A673 (cell line): ENCODE results near the gene CDH15. TPM values are rescaled to one million over a fixed set of nuclear protein-coding genes. Genes with fewer than 3 reads are reported as not detected.

Source experiments
- BruUV-seq: library from RNA; stranded (reverse); fragments of 400-500 nt; replicated peaks from 2 replicates; lab custom pipeline; 2021; lab: Mats Ljungman, UMichigan
- CTCF ChIA-PET: fragments of 300-600 bp; sonication (Branson Sonifier 250); formaldehyde crosslinking; loops from one replicate; lab custom pipeline; 2022; ENCODE audit warnings: antibody characterized with exemption; lab: Charles Lee
- POLR2A ChIA-PET: fragments of 300-600 bp; sonication (Branson Sonifier 250); formaldehyde crosslinking; loops from one replicate; lab custom pipeline; 2022; ENCODE audit warnings: antibody characterized with exemption; ENCODE audit not compliant: low non-redundant PET; lab: Charles Lee
- DNase-seq: peaks from one replicate; pipeline ENCODE4 v3.0.0-alpha.2; 2015; ENCODE audit warnings: low spot score
- H3K27ac ChIP-seq: fragments of 200-600 bp; sonication (generic); 2 replicates; pipeline ENCODE4 v1.5.1; 2016; ENCODE audit warnings: mixed run types, low read depth, mild to moderate bottlenecking, mixed read lengths, antibody characterized with exemption, low read length; ENCODE audit not compliant: poor library complexity, severe bottlenecking
- H3K27me3 ChIP-seq: fragments of 200-600 bp; sonication (generic); replicated peaks from 2 replicates; pipeline ENCODE4 v1.6.1; 2017; ENCODE audit warnings: mixed run types, low read depth, mild to moderate bottlenecking, mixed read lengths, antibody characterized with exemption, low read length; ENCODE audit not compliant: insufficient read depth, poor library complexity
- H3K36me3 ChIP-seq: fragments of 200-600 bp; sonication (generic); 2 replicates; pipeline ENCODE4 v1.6.1; 2016; ENCODE audit warnings: mixed run types, mild to moderate bottlenecking, mixed read lengths, antibody characterized with exemption, low read length; ENCODE audit not compliant: insufficient read depth, poor library complexity, severe bottlenecking
- H3K4me1 ChIP-seq: fragments of 200-600 bp; sonication (generic); 2 replicates; pipeline ENCODE4 v1.6.1; 2017; ENCODE audit warnings: mixed run types, mild to moderate bottlenecking, mixed read lengths, antibody characterized with exemption, low read length; ENCODE audit not compliant: insufficient read depth, poor library complexity, severe bottlenecking
- H3K4me3 ChIP-seq: fragments of 200-600 bp; sonication (generic); 2 replicates; pipeline ENCODE4 v1.5.1; 2016; ENCODE audit warnings: low read depth, mixed run types, mild to moderate bottlenecking, mixed read lengths, low read length; ENCODE audit not compliant: poor library complexity, severe bottlenecking
- H3K9me3 ChIP-seq: fragments of 200-600 bp; sonication (generic); 2 replicates; pipeline ENCODE4 v1.6.1; 2016; ENCODE audit warnings: mixed run types, low read depth, mild to moderate bottlenecking, mixed read lengths, antibody characterized with exemption, low read length; ENCODE audit not compliant: poor library complexity, severe bottlenecking
- EZH2 ChIP-seq: fragments of 200-600 bp; sonication (generic); IDR thresholded peaks from 2 replicates; pipeline ENCODE4 v1.6.1; 2017; ENCODE audit warnings: borderline replicate concordance, low read depth, mild to moderate bottlenecking, mixed read lengths, antibody characterized with exemption, low read length; ENCODE audit not compliant: poor library complexity, severe bottlenecking
- intact Hi-C: fragments of 100-400 bp; cut with micrococcal nuclease; formaldehyde crosslinking; loops from one replicate; pipeline ENCODE4 v1.10.0; 2022; ENCODE audit not compliant: unreplicated experiment
- total RNA-seq: library from RNA; stranded (reverse); gene quantifications from 2 replicates; pipeline ENCODE4 v1.2.3, GENCODE V29; 2021
- TF ChIP-seq, protein P1 (sequence below): fragments of 300-800, 200-600 bp; sonication (generic); conservative IDR thresholded peaks from 2 replicates; pipeline ENCODE4 v1.5.1; 2017; ENCODE audit warnings: low read depth, mild to moderate bottlenecking, antibody characterized with exemption, low read length, moderate library complexity, mixed read lengths

Gene CDH15
- total RNA-seq, 1 experiment from 2014 or later, result 0.13 TPM

DNA sequence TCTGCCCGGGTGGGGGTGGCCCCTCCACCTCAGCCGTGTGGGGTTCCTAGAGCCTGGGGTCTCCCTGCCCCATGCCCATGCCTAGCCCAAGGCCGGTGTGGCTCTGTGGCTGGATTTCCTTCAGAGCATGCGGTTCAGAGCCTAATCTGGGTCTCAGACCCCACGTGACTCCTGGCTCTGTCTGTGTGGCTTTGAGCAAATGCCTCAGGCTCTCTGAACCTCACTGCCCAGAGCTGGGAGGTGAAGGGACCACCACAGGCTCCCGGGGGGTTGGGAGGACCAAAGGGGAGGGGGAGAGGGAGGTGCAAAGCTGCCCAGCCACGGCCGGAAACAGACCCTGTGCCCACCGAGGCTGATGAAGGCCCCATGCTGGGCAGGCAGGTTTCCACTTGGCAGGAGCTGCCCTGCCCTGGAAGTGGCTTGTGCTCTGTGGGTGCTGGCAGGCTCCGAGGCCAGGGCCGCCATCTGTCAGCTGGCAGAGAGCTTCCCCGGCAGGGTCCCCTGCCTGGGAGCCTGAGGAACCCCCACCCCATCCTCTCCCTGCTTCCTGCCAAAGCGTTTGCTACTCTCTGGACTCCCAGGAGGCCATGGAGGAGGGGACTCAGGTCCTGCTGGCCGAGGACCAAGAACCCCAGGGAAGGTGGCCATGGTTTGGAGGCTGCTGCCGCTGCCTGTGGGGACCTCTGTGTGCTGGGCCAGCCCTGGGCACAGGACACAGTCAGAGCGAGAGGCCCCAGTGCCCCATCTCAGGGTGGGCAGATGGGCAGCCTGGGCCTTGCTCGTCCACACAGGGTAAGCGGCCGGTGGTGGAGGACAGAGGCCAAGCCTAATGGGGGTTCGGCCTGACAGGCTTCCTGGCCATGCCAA is 4.0 kb downstream of the CDH15 start:
- H3K4me1 ChIP-seq, result peaks cover 4% of the 10 kb centered on the region
- intact Hi-C loops, result no loop called here
- ChIA-PET POLR2A (no interaction called here), CTCF (no interaction called here)
- TF ChIP-seq, protein P1, sequence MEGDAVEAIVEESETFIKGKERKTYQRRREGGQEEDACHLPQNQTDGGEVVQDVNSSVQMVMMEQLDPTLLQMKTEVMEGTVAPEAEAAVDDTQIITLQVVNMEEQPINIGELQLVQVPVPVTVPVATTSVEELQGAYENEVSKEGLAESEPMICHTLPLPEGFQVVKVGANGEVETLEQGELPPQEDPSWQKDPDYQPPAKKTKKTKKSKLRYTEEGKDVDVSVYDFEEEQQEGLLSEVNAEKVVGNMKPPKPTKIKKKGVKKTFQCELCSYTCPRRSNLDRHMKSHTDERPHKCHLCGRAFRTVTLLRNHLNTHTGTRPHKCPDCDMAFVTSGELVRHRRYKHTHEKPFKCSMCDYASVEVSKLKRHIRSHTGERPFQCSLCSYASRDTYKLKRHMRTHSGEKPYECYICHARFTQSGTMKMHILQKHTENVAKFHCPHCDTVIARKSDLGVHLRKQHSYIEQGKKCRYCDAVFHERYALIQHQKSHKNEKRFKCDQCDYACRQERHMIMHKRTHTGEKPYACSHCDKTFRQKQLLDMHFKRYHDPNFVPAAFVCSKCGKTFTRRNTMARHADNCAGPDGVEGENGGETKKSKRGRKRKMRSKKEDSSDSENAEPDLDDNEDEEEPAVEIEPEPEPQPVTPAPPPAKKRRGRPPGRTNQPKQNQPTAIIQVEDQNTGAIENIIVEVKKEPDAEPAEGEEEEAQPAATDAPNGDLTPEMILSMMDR, result no peak
- TF ChIP-seq EZH2, result no peak
- no peak overlapping the region for H3K27ac ChIP-seq
- no peak overlapping the region for H3K4me3 ChIP-seq
- H3K36me3 ChIP-seq, result no peaks in the 10 kb centered on the region
- no TSS peak for BruUV-seq
- no peaks in the 10 kb centered on the region for H3K27me3 ChIP-seq
- DNase-seq, result no peak
- H3K9me3 ChIP-seq, result no peaks in the 10 kb centered on the region

DNA sequence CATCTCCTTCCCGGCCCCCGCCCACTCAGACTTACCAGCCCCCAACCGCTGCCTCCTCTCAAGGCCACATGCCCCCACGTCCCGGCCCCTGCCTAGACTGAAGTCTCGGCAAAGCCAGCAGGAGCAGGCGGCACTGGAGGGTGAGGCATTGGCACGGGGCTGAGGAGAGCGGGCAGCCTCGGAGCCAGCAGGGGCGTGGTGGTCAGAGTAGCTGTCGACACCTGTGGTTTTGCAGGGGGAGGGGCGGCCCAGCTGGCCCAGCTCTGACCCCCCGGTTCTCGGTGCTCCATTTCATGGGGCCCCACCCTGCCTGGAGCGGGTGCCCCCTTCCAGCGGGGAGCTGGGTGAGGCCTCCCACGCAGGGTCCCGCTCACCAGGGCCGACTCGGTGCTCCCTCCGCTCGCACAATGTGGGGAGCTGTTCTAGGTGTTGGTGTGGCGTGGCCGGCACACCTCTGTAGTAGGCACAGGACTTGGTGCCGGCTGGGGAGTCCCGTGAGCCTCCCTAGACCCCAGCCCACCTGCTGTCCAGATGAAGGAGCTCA is 4.7 kb downstream of the CDH15 start:
- POLR2A ChIA-PET, result interaction anchor here (0.6 kb wide), 1 partner anchor 406 kb away, joined by 3 read pairs; no protein-coding TSS in a partner anchor

DNA sequence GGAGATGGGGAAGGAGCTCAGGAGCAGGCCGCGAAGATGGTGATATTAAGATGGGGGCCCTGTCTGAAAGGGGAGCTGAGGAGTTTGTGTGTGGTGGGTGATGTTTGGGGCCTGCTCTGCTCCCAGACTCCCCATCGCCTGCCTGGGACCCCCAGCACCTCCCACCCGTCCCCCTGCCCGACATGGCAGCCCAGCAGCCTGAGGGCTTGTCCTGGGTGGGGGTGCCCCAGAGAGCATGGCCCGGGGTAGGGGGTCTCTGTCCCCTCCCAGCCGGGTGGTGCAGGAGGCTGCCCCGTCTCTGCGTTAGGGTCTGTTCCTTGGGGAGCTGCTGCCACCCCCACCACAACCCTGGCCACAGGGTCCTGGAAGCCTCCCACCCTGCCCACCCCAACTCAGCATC is 5.2 kb downstream of the CDH15 start:
- BruUV-seq, result no TSS peak
- POLR2A ChIA-PET, result interaction anchor here (0.6 kb wide), 1 partner anchor 406 kb away, joined by 3 read pairs; no protein-coding TSS in a partner anchor
- CTCF ChIA-PET, result no interaction called here
- Histone ChIP-seq H3K4me3 (no peak overlapping the region), H3K4me1 (peaks cover 1% of the 10 kb centered on the region), H3K9me3 (no peaks in the 10 kb centered on the region), H3K36me3 (no peaks in the 10 kb centered on the region), H3K27me3 (no peaks in the 10 kb centered on the region), H3K27ac (no peak overlapping the region)
- no peak for DNase-seq
- intact Hi-C loops, result no loop called here
- TF ChIP-seq, protein P1, result no peak
- no peak for TF ChIP-seq EZH2

More for the DNA sequence above, 4.7 kb downstream of the CDH15 start:
- BruUV-seq, result no TSS peak
- Histone ChIP-seq H3K9me3 (no peaks in the 10 kb centered on the region), H3K27me3 (no peaks in the 10 kb centered on the region), H3K36me3 (no peaks in the 10 kb centered on the region), H3K27ac (no peak overlapping the region), H3K4me3 (no peak overlapping the region), H3K4me1 (peaks cover 4% of the 10 kb centered on the region)
- no peak for DNase-seq
- CTCF ChIA-PET, result no interaction called here
- intact Hi-C loops, result no loop called here
- TF ChIP-seq, protein P1, result no peak
- TF ChIP-seq EZH2, result no peak
